ENCODE data around the gene ITM2C.

ITM2C gene

GRCh38 chr2:230864605-230865306, at the start of gene ITM2C:
TSS of gene ITM2C (plus strand) at chr2:230864942. CDS start at chr2:230865026, 84 bp downstream.
- peak within 1 kb of the TSS in 14 of 21 experiments; percentile 9 to 79 (median 53) for H3K27ac ChIP-seq

GRCh38 chr2:230815088-230815487, 49.7 kb upstream of the ITM2C start:
- no peak overlapping the region for H3K27ac ChIP-seq
- H3K4me3 ChIP-seq: no peak overlapping the region

More at GRCh38 chr2:230864605-230865306, at the start of gene ITM2C:
- peak within 1 kb of the TSS; percentile 47 to 67 (median 53) for H3K4me3 ChIP-seq

GRCh38 chr2:230816735-230817134, 48.0 kb upstream of the ITM2C start:
- no peak overlapping the region for H3K4me3 ChIP-seq
- no peak overlapping the region for H3K27ac ChIP-seq

- Histone ChIP-seq H3K27ac (no peak overlapping the region), H3K4me3 (no peak overlapping the region)
These were observed 45.3 kb upstream of the ITM2C start for GRCh38 chr2:230819433-230819832.

GRCh38 chr2:230821261-230821990, 43.3 kb upstream of the ITM2C start:
- H3K27ac ChIP-seq: no peak overlapping the region

GRCh38 chr2:230821991-230822520, 42.7 kb upstream of the ITM2C start:
- Histone ChIP-seq H3K27ac (no peak overlapping the region), H3K4me3 (no peak overlapping the region)

More at GRCh38 chr2:230821261-230821990, 43.3 kb upstream of the ITM2C start:
- no peak overlapping the region for H3K4me3 ChIP-seq

GRCh38 chr2:230823264-230823964, 41.3 kb upstream of the ITM2C start:
- no peak overlapping the region for H3K27ac ChIP-seq
- no peak overlapping the region for H3K4me3 ChIP-seq

- H3K4me3 ChIP-seq: peak overlapping the region in 2 of 7 experiments; percentile 24 to 31
- no peak overlapping the region for H3K27ac ChIP-seq
These were observed 40.2 kb upstream of the ITM2C start for GRCh38 chr2:230824406-230824978.

- Histone ChIP-seq H3K4me3 (no peak overlapping the region), H3K27ac (no peak overlapping the region)
These were observed 39.4 kb upstream of the ITM2C start for GRCh38 chr2:230825354-230825753.

GRCh38 chr2:230827774-230828271, 36.9 kb upstream of the ITM2C start:
- peak overlapping the region; percentile 10 to 45 (median 25) for H3K4me3 ChIP-seq

GRCh38 chr2:230828272-230828961, 36.3 kb upstream of the ITM2C start:
- H3K4me3 ChIP-seq: peak overlapping the region; percentile 10 to 45 (median 25)
- peak overlapping the region in 2 of 21 experiments; percentile 12 to 37 for H3K27ac ChIP-seq

More at GRCh38 chr2:230827774-230828271, 36.9 kb upstream of the ITM2C start:
- H3K27ac ChIP-seq: peak overlapping the region in 1 of 21 experiments; percentile 12

- H3K27ac ChIP-seq: no peak overlapping the region
- H3K4me3 ChIP-seq: no peak overlapping the region
These were observed 35.4 kb upstream of the ITM2C start for GRCh38 chr2:230829293-230829692.

- no peak overlapping the region for H3K4me3 ChIP-seq
- H3K27ac ChIP-seq: no peak overlapping the region
These were observed 34.8 kb upstream of the ITM2C start for GRCh38 chr2:230829959-230830358.

- Histone ChIP-seq H3K4me3 (no peak overlapping the region), H3K27ac (no peak overlapping the region)
These were observed 34.3 kb upstream of the ITM2C start for GRCh38 chr2:230830428-230830827.

- H3K4me3 ChIP-seq: no peak overlapping the region
These were observed 24.4 kb upstream of the ITM2C start for GRCh38 chr2:230840301-230840700.

GRCh38 chr2:230842473-230842872, 22.3 kb upstream of the ITM2C start:
- Histone ChIP-seq H3K4me3 (no peak overlapping the region), H3K27ac (no peak overlapping the region)

More at GRCh38 chr2:230840301-230840700, 24.4 kb upstream of the ITM2C start:
- H3K27ac ChIP-seq: no peak overlapping the region

GRCh38 chr2:230843132-230843531, 21.6 kb upstream of the ITM2C start:
- H3K27ac ChIP-seq: no peak overlapping the region
- H3K4me3 ChIP-seq: no peak overlapping the region

GRCh38 chr2:230846360-230846759, 18.4 kb upstream of the ITM2C start:
- no peak overlapping the region for H3K27ac ChIP-seq
- no peak overlapping the region for H3K4me3 ChIP-seq

- Histone ChIP-seq H3K4me3 (no peak overlapping the region), H3K27ac (no peak overlapping the region)
These were observed 16.8 kb upstream of the ITM2C start for GRCh38 chr2:230847883-230848388.
